BE2C (cell line): ENCODE data around the gene GABPB1.

ENCODE experiments used
- DNase-seq: peaks from one replicate; pipeline ENCODE4 v3.0.0-alpha.2; 2020
- H3K27me3 ChIP-seq: fragments of 250-450 bp; sonication (Bioruptor Pico); 2 replicates; pipeline ENCODE4 v1.5.1; 2020; ENCODE audit warnings: mild to moderate bottlenecking
- H3K36me3 ChIP-seq: fragments of 250-450 bp; sonication (Bioruptor Pico); 2 replicates; pipeline ENCODE4 v1.5.1; 2020; ENCODE audit warnings: mild to moderate bottlenecking
- H3K4me1 ChIP-seq: fragments of 250-450 bp; sonication (Bioruptor Pico); 2 replicates; pipeline ENCODE4 v1.5.1; 2020
- H3K4me3 ChIP-seq: 2 replicates; pipeline ENCODE4 v1.5.1; 2011; ENCODE audit warnings: low read depth, low read length
- H3K9me3 ChIP-seq: fragments of 250-450 bp; sonication (Bioruptor Pico); 2 replicates; pipeline ENCODE4 v1.5.1; 2020
- TF ChIP-seq, protein P1 (sequence below): IDR thresholded peaks from 2 replicates; pipeline ENCODE4 v1.5.1; 2012; ENCODE audit warnings: mild to moderate bottlenecking, low read depth, low read length

GABPB1 gene

GRCh38 chr15:50335251-50335650 lies 19.7 kb downstream of the GABPB1 start:
- H3K36me3 ChIP-seq: peaks cover 2% of the 10 kb centered on the region; the same call in 1 of the 2 replicates
- H3K4me3 ChIP-seq: no peak overlapping the region
- no peak for DNase-seq
- H3K9me3 ChIP-seq: no peaks in the 10 kb centered on the region
- H3K4me1 ChIP-seq: no peaks in the 10 kb centered on the region
- no peaks in the 10 kb centered on the region for H3K27me3 ChIP-seq
- TF ChIP-seq, protein P1, sequence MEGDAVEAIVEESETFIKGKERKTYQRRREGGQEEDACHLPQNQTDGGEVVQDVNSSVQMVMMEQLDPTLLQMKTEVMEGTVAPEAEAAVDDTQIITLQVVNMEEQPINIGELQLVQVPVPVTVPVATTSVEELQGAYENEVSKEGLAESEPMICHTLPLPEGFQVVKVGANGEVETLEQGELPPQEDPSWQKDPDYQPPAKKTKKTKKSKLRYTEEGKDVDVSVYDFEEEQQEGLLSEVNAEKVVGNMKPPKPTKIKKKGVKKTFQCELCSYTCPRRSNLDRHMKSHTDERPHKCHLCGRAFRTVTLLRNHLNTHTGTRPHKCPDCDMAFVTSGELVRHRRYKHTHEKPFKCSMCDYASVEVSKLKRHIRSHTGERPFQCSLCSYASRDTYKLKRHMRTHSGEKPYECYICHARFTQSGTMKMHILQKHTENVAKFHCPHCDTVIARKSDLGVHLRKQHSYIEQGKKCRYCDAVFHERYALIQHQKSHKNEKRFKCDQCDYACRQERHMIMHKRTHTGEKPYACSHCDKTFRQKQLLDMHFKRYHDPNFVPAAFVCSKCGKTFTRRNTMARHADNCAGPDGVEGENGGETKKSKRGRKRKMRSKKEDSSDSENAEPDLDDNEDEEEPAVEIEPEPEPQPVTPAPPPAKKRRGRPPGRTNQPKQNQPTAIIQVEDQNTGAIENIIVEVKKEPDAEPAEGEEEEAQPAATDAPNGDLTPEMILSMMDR: no peak

- Histone ChIP-seq H3K36me3 (peaks cover 2% of the 10 kb centered on the region; the same call in 1 of the 2 replicates), H3K9me3 (no peaks in the 10 kb centered on the region), H3K4me3 (no peak overlapping the region), H3K27me3 (no peaks in the 10 kb centered on the region), H3K4me1 (no peaks in the 10 kb centered on the region)
- TF ChIP-seq, protein P1: no peak
- no peak for DNase-seq
Measured at GRCh38 chr15:50333229-50333628, 21.8 kb downstream of the GABPB1 start.

- H3K36me3 ChIP-seq: no peaks in the 10 kb centered on the region
- DNase-seq: no peak
Measured at GRCh38 chr15:50330921-50331320, 24.1 kb downstream of the GABPB1 start.

DNA sequence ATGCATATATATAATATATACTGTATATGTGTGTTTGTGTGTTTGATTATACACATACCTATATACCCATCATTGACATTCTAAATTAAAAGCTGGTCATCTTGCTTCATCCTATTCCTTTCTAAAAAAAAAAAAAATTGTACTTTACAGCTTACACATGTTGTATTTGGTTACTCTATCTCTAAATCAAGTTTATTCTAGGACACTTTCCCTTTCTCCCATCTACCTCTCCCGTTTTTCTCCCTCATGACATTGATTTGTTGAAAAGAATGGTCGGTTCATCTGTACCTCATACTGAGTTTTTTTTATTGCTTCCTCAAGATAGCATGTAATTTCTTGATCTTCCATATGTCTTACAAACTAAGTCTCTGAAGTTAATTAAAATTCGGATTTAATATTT lies 26.9 kb downstream of the GABPB1 start:
- TF ChIP-seq, protein P1: no peak
- H3K9me3 ChIP-seq: no peaks in the 10 kb centered on the region; the same call in 1 of the 2 replicates
- DNase-seq: no peak

More at GRCh38 chr15:50330921-50331320, 24.1 kb downstream of the GABPB1 start:
- H3K27me3 ChIP-seq: no peaks in the 10 kb centered on the region
- H3K9me3 ChIP-seq: no peaks in the 10 kb centered on the region; the same call in 1 of the 2 replicates
- TF ChIP-seq, protein P1: no peak
- no peaks in the 10 kb centered on the region for H3K4me1 ChIP-seq
- H3K4me3 ChIP-seq: no peak overlapping the region

GRCh38 chr15:50321680-50322210 lies 33.3 kb downstream of the GABPB1 start:
- TF ChIP-seq, protein P1: no peak
- no peak for DNase-seq
- Histone ChIP-seq H3K36me3 (no peaks in the 10 kb centered on the region), H3K4me1 (no peaks in the 10 kb centered on the region), H3K4me3 (no peak overlapping the region), H3K9me3 (no peaks in the 10 kb centered on the region), H3K27me3 (no peaks in the 10 kb centered on the region)

More for the DNA sequence above, 26.9 kb downstream of the GABPB1 start:
- Histone ChIP-seq H3K27me3 (no peaks in the 10 kb centered on the region), H3K4me3 (no peak overlapping the region), H3K4me1 (no peaks in the 10 kb centered on the region), H3K36me3 (no peaks in the 10 kb centered on the region)

DNA sequence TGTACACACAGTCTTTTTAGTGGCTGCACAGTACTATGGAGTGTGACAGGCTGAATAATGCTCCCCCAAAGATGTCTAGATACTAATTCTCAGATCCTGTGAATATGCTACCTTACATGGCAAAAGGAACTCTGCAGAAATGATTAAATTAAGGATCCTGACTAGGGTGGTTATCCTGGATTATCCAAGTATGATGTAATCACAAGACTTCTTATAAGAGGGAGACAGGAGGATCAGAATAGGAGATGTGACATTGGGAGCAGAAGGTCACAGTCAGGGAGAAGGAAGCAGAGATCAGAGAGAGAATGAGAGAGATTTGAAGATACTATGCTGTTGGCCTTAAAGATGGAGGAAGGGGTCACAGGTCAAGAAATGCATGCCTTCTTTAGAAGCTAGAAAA lies 34.5 kb downstream of the GABPB1 start:
- TF ChIP-seq, protein P1: no peak
- Histone ChIP-seq H3K4me1 (no peaks in the 10 kb centered on the region), H3K27me3 (no peaks in the 10 kb centered on the region), H3K9me3 (no peaks in the 10 kb centered on the region), H3K4me3 (no peak overlapping the region), H3K36me3 (no peaks in the 10 kb centered on the region)
- DNase-seq: no peak
